ENCODE measurements around the gene RNF213. TPM values are rescaled to one million over a fixed set of nuclear protein-coding genes. Genes with fewer than 3 reads are reported as not detected.
A peak's percentile ranks its signal among the peaks of the same experiment; 100 is the strongest.

The RNF213 gene
- total RNA-seq, 3 donors from 2014 or later: 96.0 to 111 (median 101) TPM

- no peak overlapping the region for H3K4me3 ChIP-seq
- H3K9me3 ChIP-seq: no peaks in the 10 kb centered on the region
- no peaks in the 10 kb centered on the region for H3K36me3 ChIP-seq
- no peak for DNase-seq (ENCODE audit: low spot score in 2 of 2)
- H3K27ac ChIP-seq: no peak overlapping the region
- H3K4me1 ChIP-seq: no peaks in the 10 kb centered on the region
- no peaks in the 10 kb centered on the region for H3K27me3 ChIP-seq
- no peak for TF ChIP-seq CTCF (IDR thresholded peaks at IDR 0.05)
- TF ChIP-seq POLR2A (IDR thresholded peaks at IDR 0.05): no peak
- no peak for TF ChIP-seq POLR2AphosphoS5 (IDR thresholded peaks at IDR 0.05)
- intact Hi-C loops (cut with DNase I; ENCODE audit: low total_unique reads): loop anchor here (10.0 kb wide), 1 partner anchor 560 kb away; no protein-coding TSS in a partner anchor
These were observed 164.5 kb downstream of the RNF213 start for GRCh38 chr17:80424878-80425765.

GRCh38 chr17:80425835-80426426 is 165.3 kb downstream of the RNF213 start:
- H3K27me3 ChIP-seq: no peaks in the 10 kb centered on the region
- intact Hi-C loops (cut with DNase I; ENCODE audit: low total_unique reads): loop anchor here (10.0 kb wide), 1 partner anchor 559 kb away; no protein-coding TSS in a partner anchor
- no peak overlapping the region for H3K4me3 ChIP-seq
- H3K27ac ChIP-seq: no peak overlapping the region
- DNase-seq (ENCODE audit: low spot score in 2 of 2): no peak
- H3K9me3 ChIP-seq: no peaks in the 10 kb centered on the region
- no peaks in the 10 kb centered on the region for H3K4me1 ChIP-seq
- H3K36me3 ChIP-seq: no peaks in the 10 kb centered on the region
- TF ChIP-seq CTCF (IDR thresholded peaks at IDR 0.05) (no peak), POLR2A (IDR thresholded peaks at IDR 0.05) (no peak), POLR2AphosphoS5 (IDR thresholded peaks at IDR 0.05) (no peak)

- intact Hi-C loops (cut with DNase I; ENCODE audit: low total_unique reads): loop anchor here (10.0 kb wide), 1 partner anchor 558 kb away; no protein-coding TSS in a partner anchor
- Histone ChIP-seq H3K4me3 (no peak overlapping the region), H3K9me3 (no peaks in the 10 kb centered on the region), H3K4me1 (no peaks in the 10 kb centered on the region), H3K27me3 (no peaks in the 10 kb centered on the region), H3K36me3 (no peaks in the 10 kb centered on the region), H3K27ac (no peak overlapping the region)
- TF ChIP-seq POLR2AphosphoS5 (IDR thresholded peaks at IDR 0.05): no peak
- no peak for TF ChIP-seq POLR2A (IDR thresholded peaks at IDR 0.05)
- peak; percentile 85 to 96 (median 95) for TF ChIP-seq CTCF (IDR thresholded peaks at IDR 0.05)
- peak; percentile 37 to 74 for DNase-seq (ENCODE audit: low spot score in 2 of 2)
These were observed 166.1 kb downstream of the RNF213 start for GRCh38 chr17:80426671-80427326.

- no peaks in the 10 kb centered on the region for H3K4me1 ChIP-seq
- H3K9me3 ChIP-seq: no peaks in the 10 kb centered on the region
- H3K4me3 ChIP-seq: no peak overlapping the region
- no peak overlapping the region for H3K27ac ChIP-seq
- no peaks in the 10 kb centered on the region for H3K36me3 ChIP-seq
- DNase-seq (ENCODE audit: low spot score in 2 of 2): no peak
- no peaks in the 10 kb centered on the region for H3K27me3 ChIP-seq
- intact Hi-C loops (cut with DNase I; ENCODE audit: low total_unique reads): loop anchor here (10.0 kb wide), 1 partner anchor 557 kb away; no protein-coding TSS in a partner anchor
- no peak for TF ChIP-seq CTCF (IDR thresholded peaks at IDR 0.05)
- no peak for TF ChIP-seq POLR2A (IDR thresholded peaks at IDR 0.05)
- no peak for TF ChIP-seq POLR2AphosphoS5 (IDR thresholded peaks at IDR 0.05)
These were observed 167.0 kb downstream of the RNF213 start for GRCh38 chr17:80427366-80428282.
